RWPE1 (cell line): ENCODE measurements around the gene H1-8.

Experiments used
- CTCF ChIA-PET: fragments of 350-600 bp; sonication (Branson Sonifier 250); formaldehyde crosslinking; extraction: SDS; loops from one replicate; lab custom pipeline; 2021; lab: Yijun Ruan, JAX
- POLR2A ChIA-PET: fragments of 400-600 bp; formaldehyde crosslinking; extraction: SDS; loops from one replicate; lab custom pipeline; 2020; ENCODE audit warnings: antibody characterized with exemption; ENCODE audit not compliant: low non-redundant PET; lab: Yijun Ruan, JAX
- DNase-seq: peaks from one replicate; pipeline ENCODE4 v3.0.0; 2012; ENCODE audit warnings: low spot score
- H3K27ac ChIP-seq: fragments of 450-650 bp; 2 replicates; pipeline ENCODE4 v1.5.1; 2017
- CTCF ChIP-seq: fragments of 450-650 bp; conservative IDR thresholded peaks from 2 replicates; pipeline ENCODE4 v1.5.1; 2017; ENCODE audit warnings: low read depth, mild to moderate bottlenecking

The H1-8 gene

GRCh38 chr3:129521611-129522010, 21.4 kb upstream of the H1-8 start:
- no peak overlapping the region for H3K27ac ChIP-seq
- no peak for DNase-seq
- TF ChIP-seq CTCF, result no peak
- POLR2A ChIA-PET, result no interaction called here
- CTCF ChIA-PET, result no interaction called here

- CTCF ChIA-PET, result interaction anchor here (0.7 kb wide), 1 partner anchor 43 kb away, joined by 3 read pairs; no protein-coding TSS in a partner anchor
- no peak for DNase-seq
- no peak for TF ChIP-seq CTCF
- POLR2A ChIA-PET, result no interaction called here
- no peak overlapping the region for H3K27ac ChIP-seq
These were observed 20.0 kb upstream of the H1-8 start for GRCh38 chr3:129522953-129523352.

GRCh38 chr3:129524081-129524480, 18.9 kb upstream of the H1-8 start:
- POLR2A ChIA-PET, result no interaction called here
- DNase-seq, result no peak

GRCh38 chr3:129525341-129525968, 17.5 kb upstream of the H1-8 start:
- POLR2A ChIA-PET, result no interaction called here
- no peak for TF ChIP-seq CTCF
- no peak overlapping the region for H3K27ac ChIP-seq
- DNase-seq, result no peak
- CTCF ChIA-PET, result no interaction called here

More at GRCh38 chr3:129524081-129524480, 18.9 kb upstream of the H1-8 start:
- CTCF ChIA-PET, result interaction anchor here (0.6 kb wide), 2 partner anchors 15 to 17 kb away, joined by 3 read pairs; no protein-coding TSS in a partner anchor
- no peak for TF ChIP-seq CTCF
- no peak overlapping the region for H3K27ac ChIP-seq

- H3K27ac ChIP-seq, result no peak overlapping the region
- CTCF ChIA-PET, result interaction anchor here (0.6 kb wide), 1 partner anchor 90 kb away, joined by 4 read pairs; no protein-coding TSS in a partner anchor
- TF ChIP-seq CTCF, result no peak
- no peak for DNase-seq
- POLR2A ChIA-PET, result no interaction called here
These were observed 16.7 kb upstream of the H1-8 start for GRCh38 chr3:129526121-129526900.

- DNase-seq, result no peak
- CTCF ChIA-PET, result no interaction called here
- H3K27ac ChIP-seq, result no peak overlapping the region
- TF ChIP-seq CTCF, result no peak
- POLR2A ChIA-PET, result no interaction called here
These were observed 15.7 kb upstream of the H1-8 start for GRCh38 chr3:129527262-129527661.
